ENCODE data around the gene COL4A6. TPM values are rescaled to one million over a fixed set of nuclear protein-coding genes. Genes with fewer than 3 reads are reported as not detected.
"Not testable (repeated sequence)": the region's sequence is repeated elsewhere in the genome, so short reads cannot be mapped to it uniquely, and the experiment has no call there.

Gene COL4A6
- 5.7 and 8.1 TPM in 2 replicates for total RNA-seq

DNA sequence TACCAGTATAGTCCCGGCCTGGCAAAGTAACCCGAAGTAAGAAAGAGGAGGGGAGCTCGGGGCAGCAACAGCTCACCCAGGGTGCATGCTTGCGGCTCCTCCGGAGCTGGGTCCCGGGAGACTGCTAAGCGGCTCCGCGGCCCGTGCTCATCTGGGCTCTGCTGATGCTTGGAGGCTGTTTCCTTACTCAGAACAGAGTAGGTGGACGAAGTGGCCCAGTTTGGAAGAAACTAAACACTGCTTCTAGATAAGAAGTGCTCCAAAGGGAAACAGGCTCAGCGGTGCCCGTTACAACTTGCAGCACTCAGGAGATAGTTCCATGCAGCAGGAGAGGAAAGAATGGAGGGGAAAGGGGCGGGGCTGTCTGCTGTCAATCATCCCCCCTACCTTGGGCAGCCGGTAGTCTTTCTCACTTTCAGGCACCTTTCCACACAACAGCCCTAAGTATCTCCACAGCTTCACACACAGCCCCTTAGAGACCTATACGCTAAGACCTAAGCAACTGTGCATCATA, at the start of gene COL4A6:
COL4A6 (minus strand) TSS at position 313 of the 514 bp plus-strand sequence; CDS start at position 87, 226 bp downstream.
- DNase-seq (ENCODE audit: extremely low read depth, low read depth, low spot score): no peak

DNA sequence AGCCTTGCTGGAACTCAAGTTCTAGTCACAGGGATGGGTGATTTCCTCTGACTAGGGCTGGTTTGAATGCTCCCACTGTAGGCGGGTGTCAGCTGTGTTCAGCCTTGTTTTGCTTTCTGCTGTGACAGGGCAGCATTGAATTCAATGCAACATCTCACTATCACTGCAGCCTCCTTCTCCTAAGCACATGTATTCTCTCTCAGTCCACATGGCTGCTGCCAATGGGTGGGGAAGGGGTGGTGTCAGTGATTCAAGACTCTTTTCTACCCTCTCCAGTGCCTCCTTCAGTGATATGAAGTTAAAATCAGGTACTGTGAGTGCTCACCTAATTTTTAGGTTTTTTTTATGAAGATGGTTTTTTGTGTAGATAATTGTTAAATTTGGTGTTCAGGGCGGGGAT, 47.7 kb upstream of the COL4A6 start:
- no peak for DNase-seq (ENCODE audit: extremely low read depth, low read depth, low spot score)

DNA sequence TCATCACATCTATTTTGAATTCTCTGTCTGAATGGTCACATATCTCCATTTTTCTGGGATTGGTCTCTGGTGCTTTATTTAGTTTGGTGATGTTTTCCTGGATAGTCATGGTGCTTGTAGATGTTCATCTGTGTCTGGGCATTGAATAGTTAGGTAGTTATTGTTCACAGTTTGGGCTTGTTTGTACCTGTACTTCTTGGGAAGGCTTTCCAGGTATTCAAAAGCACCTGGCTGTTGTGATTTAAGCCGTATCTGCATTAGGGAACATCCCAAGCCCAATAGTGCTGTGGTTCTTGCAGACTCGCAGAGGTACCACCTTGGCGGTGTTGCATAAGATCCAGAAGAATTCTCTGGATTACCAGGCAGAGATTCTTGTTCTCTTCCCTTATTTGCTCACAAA, 46.0 kb upstream of the COL4A6 start:
- DNase-seq (ENCODE audit: extremely low read depth, low read depth, low spot score): no peak

DNA sequence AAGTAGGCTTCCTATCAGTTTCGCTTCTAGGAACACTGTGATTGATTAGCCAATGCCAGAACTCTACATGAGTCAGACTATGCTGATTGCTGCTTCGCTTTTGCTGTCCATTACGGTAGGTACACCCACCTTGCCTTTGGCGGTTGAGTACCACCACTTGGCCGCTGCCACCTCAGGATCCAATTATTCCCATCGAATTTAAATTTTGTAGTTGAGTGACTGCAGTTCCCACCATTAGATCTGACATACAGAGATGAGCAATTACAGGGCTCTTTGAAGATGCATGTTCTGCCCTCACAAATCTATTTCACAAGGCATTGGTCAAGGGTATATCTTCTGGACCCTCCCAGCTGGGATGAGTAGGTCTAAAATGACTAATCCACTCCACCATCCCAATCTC, 43.3 kb upstream of the COL4A6 start:
- DNase-seq (ENCODE audit: extremely low read depth, low read depth, low spot score): not testable (repeated sequence)

DNA sequence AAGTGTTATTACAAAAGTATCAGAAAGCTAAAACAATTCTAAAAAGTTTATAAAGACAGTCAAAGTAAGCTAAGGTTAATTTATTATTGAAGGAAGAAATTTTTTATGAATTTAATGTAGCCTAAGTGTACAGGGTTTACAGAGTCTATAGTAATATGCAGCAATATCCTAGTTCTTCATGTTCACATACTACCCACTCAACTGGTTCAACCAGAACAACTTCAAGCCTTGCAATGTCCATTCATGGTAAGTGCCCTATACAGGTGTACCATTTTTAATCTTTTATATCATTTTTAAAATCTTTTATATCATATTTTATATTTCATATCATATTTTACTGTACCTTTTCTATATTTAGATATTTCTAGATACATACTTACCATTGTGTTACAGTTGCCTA, 35.8 kb upstream of the COL4A6 start:
- no peak for DNase-seq (ENCODE audit: extremely low read depth, low read depth, low spot score)

DNA sequence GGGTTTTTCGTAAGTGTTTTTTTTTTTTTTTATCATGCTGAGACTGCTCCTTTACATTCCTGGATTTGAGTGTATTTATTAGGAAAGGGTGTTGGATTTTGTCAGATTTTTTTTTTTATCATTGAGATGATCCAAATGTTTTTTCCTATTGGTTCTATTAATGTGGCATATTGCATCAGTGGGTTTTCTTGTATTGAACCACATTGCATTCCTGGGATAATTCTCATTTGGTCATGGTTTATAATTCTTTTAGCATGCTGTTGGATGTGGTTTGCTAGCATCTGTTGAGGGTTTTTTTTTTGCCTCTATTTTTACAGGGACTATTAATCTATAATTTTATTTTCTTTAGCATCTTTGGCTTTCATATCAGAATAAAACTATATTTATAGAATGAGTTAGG, 30.3 kb upstream of the COL4A6 start:
- no peak for DNase-seq (ENCODE audit: extremely low read depth, low read depth, low spot score)

DNA sequence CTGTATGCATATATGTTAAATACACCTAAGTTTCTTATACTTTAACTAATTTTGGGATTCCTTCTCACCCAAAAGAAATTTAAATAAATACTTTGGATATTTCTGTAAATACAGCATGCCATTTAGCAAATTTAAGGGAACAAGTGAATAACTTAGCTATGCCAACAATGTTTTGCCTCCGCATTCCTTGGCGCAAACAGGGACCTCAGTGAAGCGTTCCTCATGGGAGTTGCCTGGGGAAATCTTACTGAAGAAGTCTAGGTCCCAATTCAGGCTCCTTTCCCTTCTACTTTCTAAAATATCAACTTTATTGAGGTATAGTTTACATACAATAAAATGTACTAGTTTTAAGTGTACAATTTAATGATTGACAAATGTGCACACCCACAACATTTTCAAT, 26.4 kb upstream of the COL4A6 start:
- DNase-seq (ENCODE audit: extremely low read depth, low read depth, low spot score): no peak

DNA sequence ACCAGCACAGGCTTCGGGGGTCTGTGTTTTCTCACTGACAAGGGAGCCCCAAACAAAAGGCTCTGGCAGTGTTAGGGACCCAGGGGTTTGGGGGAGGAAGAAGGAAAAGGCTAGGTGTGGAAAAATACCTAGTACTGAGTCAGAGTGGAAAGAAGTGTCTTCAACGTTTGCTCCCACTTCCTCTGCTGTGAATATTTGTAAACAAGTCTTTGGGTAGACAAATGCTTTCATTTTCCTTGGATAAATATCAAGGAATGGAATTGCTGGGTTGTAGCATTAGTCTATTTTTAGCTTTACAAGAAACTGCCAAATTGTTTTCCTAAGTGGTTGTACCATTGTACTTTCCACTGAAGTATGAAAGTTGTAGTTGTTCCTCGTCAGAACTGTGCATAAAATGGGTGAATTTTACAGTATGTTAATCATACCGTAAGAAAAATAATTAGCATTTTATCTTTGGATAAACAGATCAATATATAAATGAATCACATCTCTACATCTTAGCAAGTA, 18.8 kb upstream of the COL4A6 start:
- DNase-seq (ENCODE audit: extremely low read depth, low read depth, low spot score): no peak

DNA sequence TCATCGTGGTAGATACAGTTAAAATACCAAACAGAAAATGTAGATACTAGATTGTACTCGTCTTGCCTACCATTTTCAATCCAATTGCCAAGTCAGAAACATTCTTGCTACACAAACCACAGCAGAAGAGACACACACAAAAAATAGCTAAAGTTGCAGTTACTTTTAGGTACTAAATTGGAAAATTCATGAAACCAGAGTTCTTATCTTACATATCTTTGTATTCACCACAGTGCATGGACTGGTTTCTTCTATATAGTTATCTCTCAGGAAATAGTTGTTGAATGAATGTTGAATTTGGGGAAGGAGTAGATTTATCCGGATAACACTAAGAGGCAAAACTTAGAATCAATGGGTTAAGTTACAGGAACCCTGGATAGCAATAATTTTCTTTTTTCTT, 15.6 kb upstream of the COL4A6 start:
- no peak for DNase-seq (ENCODE audit: extremely low read depth, low read depth, low spot score)

DNA sequence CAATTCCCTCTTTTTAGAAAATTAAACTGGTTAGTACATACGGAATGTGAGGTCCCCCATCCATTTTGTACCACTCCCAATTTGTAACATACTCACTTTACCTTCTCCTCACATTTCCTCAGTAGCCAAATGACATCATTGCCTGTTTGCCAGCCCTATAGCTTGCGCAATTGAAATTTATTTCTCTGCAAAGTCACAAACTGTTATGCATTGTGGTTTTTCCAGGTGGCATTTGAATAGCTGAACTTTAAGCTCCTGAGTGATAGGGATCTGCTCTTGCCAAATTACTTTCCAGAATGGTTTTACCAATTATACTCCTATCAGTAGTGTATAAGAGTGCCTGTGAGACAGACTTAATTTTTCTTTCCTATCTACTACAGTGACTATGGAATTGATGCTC, 9.1 kb upstream of the COL4A6 start:
- no peak for DNase-seq (ENCODE audit: extremely low read depth, low read depth, low spot score)

DNA sequence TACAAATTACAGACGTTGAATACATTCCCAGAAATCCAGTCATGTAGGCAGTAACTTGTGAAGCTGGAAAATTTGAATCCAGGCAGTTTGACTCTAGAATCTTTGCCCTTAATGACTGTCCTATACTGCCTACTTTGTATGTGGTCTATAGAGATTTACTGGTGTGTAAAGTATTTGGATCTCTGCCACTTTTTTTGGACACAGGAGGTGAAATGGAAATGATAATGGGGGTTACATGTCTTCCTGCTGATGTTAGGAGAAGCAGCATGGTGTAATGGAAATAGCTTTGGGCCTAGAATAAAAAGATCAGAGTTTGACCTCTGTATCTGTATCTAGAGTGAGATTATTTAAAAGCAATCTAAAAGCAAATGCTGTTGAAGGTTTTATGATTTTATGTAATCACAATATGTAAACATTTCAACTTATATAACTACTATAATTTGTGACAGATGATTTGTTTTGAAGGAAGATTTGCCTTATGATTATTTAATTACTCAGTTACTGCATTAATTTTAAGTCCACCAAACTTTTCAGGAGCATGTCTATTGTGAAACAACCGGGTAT, 4.8 kb upstream of the COL4A6 start:
- DNase-seq (ENCODE audit: extremely low read depth, low read depth, low spot score): no peak

DNA sequence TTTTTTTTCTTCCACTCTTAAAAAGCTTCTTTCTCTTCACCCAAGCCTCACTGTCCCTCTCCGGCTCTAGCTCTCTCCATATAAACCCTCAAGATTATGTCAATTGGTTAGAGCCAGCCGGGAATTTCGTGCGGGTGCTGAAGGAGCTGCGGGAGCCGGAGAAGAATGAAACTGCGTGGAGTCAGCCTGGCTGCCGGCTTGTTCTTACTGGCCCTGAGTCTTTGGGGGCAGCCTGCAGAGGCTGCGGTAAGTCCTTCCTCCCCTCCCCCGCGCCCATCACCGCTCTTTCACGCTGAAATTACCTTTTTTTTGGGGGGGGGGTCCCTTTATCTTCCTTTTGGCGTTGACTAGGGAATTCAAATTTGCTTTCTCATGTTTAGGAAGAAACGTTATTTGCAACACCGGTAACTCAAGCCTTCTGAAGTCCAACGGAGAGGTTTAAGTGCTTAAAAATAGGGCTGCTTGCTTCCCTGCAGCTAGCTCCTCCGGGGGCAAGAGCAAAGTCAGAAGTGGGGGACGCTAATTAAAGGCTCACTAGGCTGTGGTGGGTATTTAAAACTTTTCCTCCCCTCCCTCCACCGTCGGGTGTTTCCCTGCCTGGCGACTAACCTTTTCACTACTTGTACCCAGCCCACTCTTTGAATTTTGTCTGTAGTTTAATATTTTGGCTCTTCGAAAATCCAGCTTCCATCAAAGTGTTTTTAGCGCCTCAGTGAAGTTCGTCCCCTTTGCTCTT, 1.9 kb upstream of the COL4A6 start:
- DNase-seq (ENCODE audit: extremely low read depth, low read depth, low spot score): no peak

DNA sequence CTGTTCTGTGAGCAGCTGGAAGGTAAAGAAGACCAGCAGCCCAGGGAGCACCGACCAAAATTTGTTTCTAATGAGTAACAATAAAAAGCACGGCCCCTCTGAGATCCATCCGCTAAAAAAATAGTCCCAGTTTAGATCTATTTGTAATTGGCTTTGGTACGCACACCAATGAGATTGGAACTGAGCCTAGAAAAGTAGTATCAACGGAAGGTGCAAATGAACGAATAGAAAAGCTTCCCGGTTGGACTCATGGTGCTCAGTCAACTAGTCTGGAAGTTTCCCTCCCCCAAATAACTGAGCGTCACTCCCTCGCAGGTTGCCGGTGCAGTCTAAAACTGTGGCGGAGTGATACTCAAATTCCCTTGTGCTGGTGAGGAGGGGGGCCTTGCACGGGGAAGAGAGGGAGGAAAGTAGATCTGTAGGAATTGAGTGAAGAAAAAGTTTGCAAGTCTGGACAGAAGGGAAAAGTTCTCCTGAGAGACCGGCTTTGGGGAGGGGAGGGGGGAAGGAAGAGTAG, 1.3 kb upstream of the COL4A6 start, which contains the start of gene COL4A5:
COL4A5 (plus strand) TSS at position 413 of the 517 bp plus-strand sequence. CDS start 288 bp downstream, outside the sequence.
- DNase-seq (ENCODE audit: extremely low read depth, low read depth, low spot score): peak; percentile 67

DNA sequence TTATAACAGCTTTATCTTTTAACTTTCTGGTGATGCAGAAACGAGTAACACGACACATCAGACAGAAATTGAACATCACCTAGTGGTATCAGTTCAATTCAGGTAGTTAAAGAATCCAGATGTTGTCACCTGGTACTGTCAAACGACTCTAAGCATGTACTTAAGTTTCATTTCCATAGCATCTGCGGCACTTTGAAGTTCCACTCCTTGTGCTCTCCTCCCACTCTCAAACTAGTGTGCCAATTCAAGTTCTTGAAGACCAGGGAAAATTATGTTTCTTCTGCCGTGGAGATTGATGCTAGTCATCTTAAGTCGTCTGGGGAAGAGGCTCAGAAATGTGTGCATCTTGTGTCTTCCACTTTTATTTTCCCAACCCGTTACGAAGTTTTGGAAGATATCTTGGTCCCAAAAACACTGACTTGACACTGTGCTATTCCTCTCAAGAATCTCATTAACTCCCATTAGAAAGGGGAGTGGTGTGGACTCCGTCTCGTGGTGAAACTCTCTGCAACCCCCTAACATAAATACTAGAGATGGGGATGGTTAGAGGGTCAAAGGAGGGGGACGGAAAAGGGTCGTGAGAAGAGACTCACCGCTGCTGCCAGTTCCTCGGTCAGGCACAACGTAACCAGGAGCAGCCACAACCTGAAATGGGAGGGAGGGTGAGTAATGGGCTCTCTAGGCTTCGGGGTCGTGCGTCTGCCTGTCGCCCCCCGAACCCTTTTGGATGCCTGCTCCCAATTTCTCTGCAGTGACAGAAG, 693 bp downstream of the COL4A6 start:
- DNase-seq (ENCODE audit: extremely low read depth, low read depth, low spot score): no peak

DNA sequence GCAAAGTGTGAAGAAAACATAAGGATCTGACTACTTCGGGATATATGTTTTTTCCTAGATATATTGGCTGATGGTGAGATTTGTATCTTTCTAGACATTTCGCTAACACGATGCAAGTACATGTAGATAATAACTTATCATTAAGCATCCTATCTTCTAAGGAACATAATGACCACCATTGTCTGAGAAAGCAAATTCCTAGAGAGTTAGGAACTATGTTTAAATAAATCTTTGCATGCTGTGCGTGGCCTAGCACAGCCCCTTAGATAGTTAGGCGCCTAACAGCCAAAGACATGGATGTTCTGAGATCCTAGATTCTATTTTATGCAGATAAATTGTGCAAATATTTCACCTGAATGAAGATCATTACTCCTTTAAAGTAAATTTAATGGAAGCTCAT, 3.0 kb downstream of the COL4A6 start:
- DNase-seq (ENCODE audit: extremely low read depth, low read depth, low spot score): no peak

DNA sequence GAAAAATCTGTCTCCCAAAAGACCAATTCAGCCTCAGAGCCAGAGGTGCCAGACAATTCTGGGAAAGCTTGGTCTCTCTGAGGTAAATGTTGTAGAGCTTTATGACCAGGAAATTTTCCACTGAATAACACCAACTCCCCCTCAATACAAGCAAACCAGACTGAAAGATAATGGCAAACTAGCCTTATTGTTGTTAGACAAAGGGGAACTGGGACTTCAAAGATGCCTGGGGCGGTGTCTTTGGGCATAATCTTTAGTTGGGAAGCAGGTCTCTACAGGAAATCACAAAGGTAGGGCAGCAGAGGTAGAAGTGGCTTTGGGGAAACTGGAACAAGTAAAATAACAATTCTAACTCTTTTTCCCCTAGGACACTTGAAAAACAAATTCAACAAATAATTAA, 12.0 kb downstream of the COL4A6 start:
- no peak for DNase-seq (ENCODE audit: extremely low read depth, low read depth, low spot score)

DNA sequence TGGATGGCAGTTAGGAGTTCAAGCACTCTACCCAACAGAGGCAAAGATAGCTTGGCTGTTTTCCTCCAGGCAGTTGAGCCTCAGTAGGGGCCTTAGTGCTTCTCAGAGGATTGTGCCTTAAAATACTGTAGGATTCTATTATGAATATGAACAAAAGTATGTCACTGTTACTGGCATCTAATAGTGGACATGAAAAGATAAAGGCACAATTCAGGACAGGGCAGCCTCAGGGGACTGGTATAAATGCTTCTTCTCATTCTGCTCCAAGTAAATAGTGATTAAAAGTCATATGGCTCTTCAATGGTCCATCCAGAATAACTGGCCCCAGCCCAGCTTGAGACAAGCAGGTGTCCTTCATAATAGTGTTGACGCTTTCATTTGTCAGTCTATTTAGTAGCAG, 17.7 kb downstream of the COL4A6 start:
- DNase-seq (ENCODE audit: extremely low read depth, low read depth, low spot score): no peak

DNA sequence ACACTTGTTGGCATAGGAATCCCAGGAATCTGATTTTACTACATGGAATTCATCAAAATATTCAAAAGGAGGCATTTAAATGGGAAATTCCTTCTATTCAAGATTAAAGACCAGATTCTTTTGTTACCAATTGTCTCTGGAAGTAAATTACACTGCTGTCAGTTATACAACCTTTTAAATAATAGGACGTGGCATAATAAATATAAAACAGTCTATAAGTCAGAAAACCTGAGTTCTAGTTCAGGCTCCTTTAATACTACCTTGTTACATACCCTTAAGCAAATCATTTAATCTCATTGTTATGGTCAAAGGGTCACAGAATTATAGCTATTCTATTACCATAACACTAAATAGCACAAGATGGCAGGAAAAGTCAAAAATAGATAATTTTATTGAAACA, 18.8 kb downstream of the COL4A6 start:
- no peak for DNase-seq (ENCODE audit: extremely low read depth, low read depth, low spot score)

DNA sequence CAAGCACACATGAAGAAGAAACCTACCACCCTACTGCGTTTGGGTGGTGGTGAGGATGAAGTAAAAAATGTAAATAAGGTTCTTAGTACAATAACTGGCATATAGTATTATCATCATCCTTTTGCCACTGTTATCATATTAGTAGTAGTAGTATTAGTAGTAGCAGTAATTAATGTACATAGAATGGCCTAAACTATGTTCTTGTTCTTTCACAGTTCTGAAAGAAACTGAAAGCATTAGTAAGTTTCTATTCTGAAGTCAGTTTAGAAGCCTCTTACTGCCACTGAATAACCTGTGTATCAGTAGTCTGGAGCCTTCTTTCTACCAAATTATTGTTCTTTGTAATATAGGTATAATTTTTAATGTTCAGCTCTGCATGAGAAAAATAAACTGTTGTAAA, 21.0 kb downstream of the COL4A6 start:
- DNase-seq (ENCODE audit: extremely low read depth, low read depth, low spot score): no peak

DNA sequence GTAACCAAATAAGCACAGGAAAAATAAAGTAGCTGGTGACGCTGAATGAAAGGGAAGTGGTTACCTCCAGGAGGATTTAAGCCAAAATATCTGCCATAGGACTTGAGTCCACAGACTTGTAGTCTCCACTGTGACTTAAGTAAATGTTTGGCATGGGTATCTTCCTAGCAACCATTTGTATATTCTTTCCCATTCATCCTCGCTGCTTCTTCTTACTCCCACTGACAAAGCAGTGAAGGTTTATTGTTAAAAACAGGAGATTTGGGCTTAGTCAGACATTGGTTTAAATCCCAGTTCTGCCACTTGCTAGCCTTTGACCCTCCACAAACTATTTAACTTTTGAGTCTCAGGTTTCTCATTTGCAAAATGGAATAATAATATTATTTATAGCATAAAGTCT, 22.3 kb downstream of the COL4A6 start:
- DNase-seq (ENCODE audit: extremely low read depth, low read depth, low spot score): no peak

DNA sequence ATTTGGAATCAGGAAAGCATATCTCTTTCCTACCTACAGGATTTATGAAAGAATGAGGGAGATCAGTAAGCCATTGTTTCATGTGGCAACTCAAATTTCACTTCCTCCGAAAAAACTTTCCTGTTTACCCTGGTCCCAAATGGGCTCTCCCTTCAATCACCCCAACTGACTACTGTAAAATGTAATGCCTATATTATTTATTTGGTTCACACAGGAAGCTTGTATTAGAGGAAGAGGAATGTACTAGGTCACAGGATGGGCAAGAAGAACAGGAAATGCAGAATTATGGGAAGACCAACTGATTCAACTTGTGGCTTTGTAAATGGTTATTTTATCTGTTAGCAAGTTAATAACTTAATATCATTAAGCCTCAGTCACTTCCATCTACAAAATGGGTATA, 23.1 kb downstream of the COL4A6 start:
- no peak for DNase-seq (ENCODE audit: extremely low read depth, low read depth, low spot score)
